ENCODE results near the gene SPINDOC. TPM values are rescaled to one million over a fixed set of nuclear protein-coding genes. Genes with fewer than 3 reads are reported as not detected.

The SPINDOC gene
- total RNA-seq, 1 donor from 2014 or later = 48.3 TPM

GRCh38 chr11:63869171-63869591 is 55.9 kb downstream of the SPINDOC start:
- Histone ChIP-seq H3K4me3 (ENCODE audit: insufficient read depth, low read depth, low read length) (no peak overlapping the region), H3K9me3 (ENCODE audit: insufficient read depth, low read depth, low read length) (no peaks in the 10 kb centered on the region), H4K20me1 (ENCODE audit: insufficient read depth, low read length) (peaks cover 93% of the 10 kb centered on the region), H3K9ac (ENCODE audit: low read length) (no peak overlapping the region), H3K27me3 (ENCODE audit: insufficient read depth, low read length) (no peaks in the 10 kb centered on the region), H3K79me2 (ENCODE audit: insufficient read depth, low read length) (peaks cover 89% of the 10 kb centered on the region), H3K27ac (ENCODE audit: low read depth, low read length) (no peak overlapping the region), H3K4me1 (ENCODE audit: insufficient read depth, low read length) (peaks cover 23% of the 10 kb centered on the region), H3K4me2 (ENCODE audit: low read length) (no peak overlapping the region), H3K36me3 (ENCODE audit: insufficient read depth, low read length) (no peaks in the 10 kb centered on the region), H2AFZ (ENCODE audit: low read depth, low read length) (no peak overlapping the region)
- H3K4me1 Mint-ChIP-seq (ENCODE audit: low read depth, unreplicated experiment) = peaks cover 47% of the 10 kb centered on the region
- H3K9me3 Mint-ChIP-seq (ENCODE audit: unreplicated experiment) = no peaks in the 10 kb centered on the region
- TF ChIP-seq EZH2 (IDR thresholded peaks at IDR 0.05; ENCODE audit: insufficient read depth, low read length) (no peak), CTCF (IDR thresholded peaks at IDR 0.05; ENCODE audit: insufficient read depth, low read depth, low read length) (no peak)
- H3K36me3 Mint-ChIP-seq (ENCODE audit: low read depth, unreplicated experiment) = peaks cover 4% of the 10 kb centered on the region
- peak overlapping the region; percentile 60 for H3K4me3 Mint-ChIP-seq (ENCODE audit: unreplicated experiment)
- no peak for DNase-seq (ENCODE audit: low read depth)
- FAIRE-seq = no peak
- no peaks in the 10 kb centered on the region for H3K27me3 Mint-ChIP-seq (ENCODE audit: low read depth, unreplicated experiment)
- H3K27ac Mint-ChIP-seq (ENCODE audit: unreplicated experiment) = no peak overlapping the region

DNA sequence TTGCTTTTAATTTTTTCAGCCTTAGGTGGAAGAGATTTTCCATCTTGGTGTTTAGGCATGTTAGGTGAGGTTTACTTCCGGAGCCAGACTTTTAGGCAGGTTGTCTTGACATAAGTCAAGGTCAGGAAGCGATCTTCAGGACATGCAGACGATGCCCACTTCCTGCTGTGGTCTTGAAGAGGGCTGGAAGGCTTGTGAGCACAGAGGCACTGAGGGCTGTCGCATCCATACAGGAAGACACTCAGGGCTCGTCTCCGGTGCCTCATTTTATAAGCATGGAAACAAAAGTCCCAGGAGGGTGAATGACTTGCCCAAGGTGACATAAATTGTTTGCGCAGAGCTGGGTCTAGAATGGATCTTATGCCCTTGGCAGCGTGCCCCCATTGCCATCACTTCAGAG is 56.4 kb downstream of the SPINDOC start:
- Mint-ChIP-seq H3K4me1 (ENCODE audit: low read depth, unreplicated experiment) (peaks cover 48% of the 10 kb centered on the region), H3K27me3 (ENCODE audit: low read depth, unreplicated experiment) (no peaks in the 10 kb centered on the region), H3K9me3 (ENCODE audit: unreplicated experiment) (no peaks in the 10 kb centered on the region), H3K36me3 (ENCODE audit: low read depth, unreplicated experiment) (peaks cover 6% of the 10 kb centered on the region), H3K4me3 (ENCODE audit: unreplicated experiment) (no peak overlapping the region), H3K27ac (ENCODE audit: unreplicated experiment) (no peak overlapping the region)
- no peak for DNase-seq (ENCODE audit: low read depth)
- no peak overlapping the region for H2AFZ ChIP-seq (ENCODE audit: low read depth, low read length)
- H3K79me2 ChIP-seq (ENCODE audit: insufficient read depth, low read length) = peaks cover 90% of the 10 kb centered on the region
- H3K4me1 ChIP-seq (ENCODE audit: insufficient read depth, low read length) = peaks cover 23% of the 10 kb centered on the region
- no peak for FAIRE-seq
- H3K4me3 ChIP-seq (ENCODE audit: insufficient read depth, low read depth, low read length) = no peak overlapping the region
- H3K4me2 ChIP-seq (ENCODE audit: low read length) = no peak overlapping the region
- H3K9ac ChIP-seq (ENCODE audit: low read length) = no peak overlapping the region
- peaks cover 98% of the 10 kb centered on the region for H4K20me1 ChIP-seq (ENCODE audit: insufficient read depth, low read length)
- H3K27ac ChIP-seq (ENCODE audit: low read depth, low read length) = no peak overlapping the region
- no peaks in the 10 kb centered on the region for H3K27me3 ChIP-seq (ENCODE audit: insufficient read depth, low read length)
- TF ChIP-seq CTCF (IDR thresholded peaks at IDR 0.05; ENCODE audit: insufficient read depth, low read depth, low read length) (no peak), EZH2 (IDR thresholded peaks at IDR 0.05; ENCODE audit: insufficient read depth, low read length) (no peak)
- H3K36me3 ChIP-seq (ENCODE audit: insufficient read depth, low read length) = no peaks in the 10 kb centered on the region
- no peaks in the 10 kb centered on the region for H3K9me3 ChIP-seq (ENCODE audit: insufficient read depth, low read depth, low read length)

DNA sequence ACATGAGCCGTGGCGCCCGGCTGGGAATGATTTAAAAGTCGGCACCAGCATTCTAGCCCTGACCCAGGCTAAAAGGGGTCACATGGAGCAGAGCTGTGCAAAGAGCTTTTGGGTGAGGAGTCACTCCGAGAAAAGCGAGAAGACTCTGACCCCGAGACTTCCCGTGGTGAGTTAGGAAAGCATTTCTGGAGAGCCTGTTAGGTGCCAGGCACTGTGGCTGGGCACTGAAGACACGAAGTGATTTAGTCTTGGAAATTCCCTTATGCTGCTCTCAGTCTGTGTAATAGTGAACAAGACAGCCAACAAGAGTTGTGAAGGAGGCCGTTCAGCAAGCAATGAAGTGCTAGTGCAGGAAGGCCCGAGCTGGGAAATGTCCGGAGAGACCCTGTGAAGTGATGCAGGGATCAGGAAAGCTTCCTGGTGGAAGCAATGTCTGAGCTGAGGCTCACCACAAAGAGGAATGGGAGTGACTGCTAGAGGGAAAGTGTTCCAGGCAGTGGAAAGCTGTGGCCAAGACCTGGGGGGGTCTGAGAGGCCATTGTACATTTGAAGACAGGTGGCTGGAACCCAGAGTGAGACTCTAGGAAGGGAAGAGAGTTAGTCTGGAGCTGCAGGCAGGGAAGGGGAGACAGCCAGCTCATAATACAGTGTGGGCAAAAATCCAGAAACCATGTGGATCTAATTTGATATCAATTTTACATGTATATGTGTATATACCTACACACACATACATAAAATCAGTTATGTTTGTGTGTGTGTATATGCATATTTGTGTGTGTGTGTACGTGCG is 57.3 kb downstream of the SPINDOC start:
- H3K4me1 ChIP-seq (ENCODE audit: insufficient read depth, low read length) = peaks cover 23% of the 10 kb centered on the region
- H3K36me3 ChIP-seq (ENCODE audit: insufficient read depth, low read length) = no peaks in the 10 kb centered on the region
- H3K4me2 ChIP-seq (ENCODE audit: low read length) = no peak overlapping the region
- no peak overlapping the region for H3K4me3 ChIP-seq (ENCODE audit: insufficient read depth, low read depth, low read length)
- no peak overlapping the region for H3K4me3 Mint-ChIP-seq (ENCODE audit: unreplicated experiment)
- H3K4me1 Mint-ChIP-seq (ENCODE audit: low read depth, unreplicated experiment) = peaks cover 46% of the 10 kb centered on the region
- H3K27me3 Mint-ChIP-seq (ENCODE audit: low read depth, unreplicated experiment) = no peaks in the 10 kb centered on the region
- H3K9me3 ChIP-seq (ENCODE audit: insufficient read depth, low read depth, low read length) = no peaks in the 10 kb centered on the region
- H3K9ac ChIP-seq (ENCODE audit: low read length) = no peak overlapping the region
- no peak overlapping the region for H2AFZ ChIP-seq (ENCODE audit: low read depth, low read length)
- FAIRE-seq (no peak), DNase-seq (ENCODE audit: low read depth) (no peak)
- H3K79me2 ChIP-seq (ENCODE audit: insufficient read depth, low read length) = peaks cover 90% of the 10 kb centered on the region
- TF ChIP-seq EZH2 (IDR thresholded peaks at IDR 0.05; ENCODE audit: insufficient read depth, low read length) = no peak
- no peaks in the 10 kb centered on the region for H3K9me3 Mint-ChIP-seq (ENCODE audit: unreplicated experiment)
- H4K20me1 ChIP-seq (ENCODE audit: insufficient read depth, low read length) = peaks cover 97% of the 10 kb centered on the region
- H3K36me3 Mint-ChIP-seq (ENCODE audit: low read depth, unreplicated experiment) = peaks cover 6% of the 10 kb centered on the region
- H3K27ac ChIP-seq (ENCODE audit: low read depth, low read length) = no peak overlapping the region
- no peaks in the 10 kb centered on the region for H3K27me3 ChIP-seq (ENCODE audit: insufficient read depth, low read length)
- no peak overlapping the region for H3K27ac Mint-ChIP-seq (ENCODE audit: unreplicated experiment)
